Fibroblast of villous mesenchyme (primary cell): ENCODE data around the gene SLC8A1. TPM values are rescaled to one million over a fixed set of nuclear protein-coding genes. Genes with fewer than 3 reads are reported as not detected.

Experiments used
- DNase-seq: peaks from one replicate; pipeline ENCODE4 v3.0.0-alpha.2; 2010; ENCODE audit warnings: low read depth
- H3K4me3 ChIP-seq: 2 replicates; pipeline ENCODE4 v1.5.1; 2011; ENCODE audit warnings: low read depth, mild to moderate bottlenecking, low read length
- total RNA-seq: library from RNA; depleted of rRNA; stranded (reverse); fragments of >200 nt; gene quantifications from 2 replicates; pipeline ENCODE4 v1.2.3, GENCODE V29; 2012
- TF ChIP-seq, protein P1 (sequence below): IDR thresholded peaks from 2 replicates; pipeline ENCODE4 v1.5.1; 2012; ENCODE audit warnings: low read depth, mild to moderate bottlenecking, low read length; ENCODE audit not compliant: insufficient read depth

Gene SLC8A1
- total RNA-seq, 1 donor: 98.9 TPM

GRCh38 chr2:40115348-40115747 is 336.5 kb downstream of the SLC8A1 start:
- TF ChIP-seq, protein P1, sequence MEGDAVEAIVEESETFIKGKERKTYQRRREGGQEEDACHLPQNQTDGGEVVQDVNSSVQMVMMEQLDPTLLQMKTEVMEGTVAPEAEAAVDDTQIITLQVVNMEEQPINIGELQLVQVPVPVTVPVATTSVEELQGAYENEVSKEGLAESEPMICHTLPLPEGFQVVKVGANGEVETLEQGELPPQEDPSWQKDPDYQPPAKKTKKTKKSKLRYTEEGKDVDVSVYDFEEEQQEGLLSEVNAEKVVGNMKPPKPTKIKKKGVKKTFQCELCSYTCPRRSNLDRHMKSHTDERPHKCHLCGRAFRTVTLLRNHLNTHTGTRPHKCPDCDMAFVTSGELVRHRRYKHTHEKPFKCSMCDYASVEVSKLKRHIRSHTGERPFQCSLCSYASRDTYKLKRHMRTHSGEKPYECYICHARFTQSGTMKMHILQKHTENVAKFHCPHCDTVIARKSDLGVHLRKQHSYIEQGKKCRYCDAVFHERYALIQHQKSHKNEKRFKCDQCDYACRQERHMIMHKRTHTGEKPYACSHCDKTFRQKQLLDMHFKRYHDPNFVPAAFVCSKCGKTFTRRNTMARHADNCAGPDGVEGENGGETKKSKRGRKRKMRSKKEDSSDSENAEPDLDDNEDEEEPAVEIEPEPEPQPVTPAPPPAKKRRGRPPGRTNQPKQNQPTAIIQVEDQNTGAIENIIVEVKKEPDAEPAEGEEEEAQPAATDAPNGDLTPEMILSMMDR: no peak
- no peak for DNase-seq
- no peak overlapping the region for H3K4me3 ChIP-seq

GRCh38 chr2:40113997-40114396 is 337.9 kb downstream of the SLC8A1 start:
- DNase-seq: no peak
- TF ChIP-seq, protein P1: no peak
- no peak overlapping the region for H3K4me3 ChIP-seq

DNA sequence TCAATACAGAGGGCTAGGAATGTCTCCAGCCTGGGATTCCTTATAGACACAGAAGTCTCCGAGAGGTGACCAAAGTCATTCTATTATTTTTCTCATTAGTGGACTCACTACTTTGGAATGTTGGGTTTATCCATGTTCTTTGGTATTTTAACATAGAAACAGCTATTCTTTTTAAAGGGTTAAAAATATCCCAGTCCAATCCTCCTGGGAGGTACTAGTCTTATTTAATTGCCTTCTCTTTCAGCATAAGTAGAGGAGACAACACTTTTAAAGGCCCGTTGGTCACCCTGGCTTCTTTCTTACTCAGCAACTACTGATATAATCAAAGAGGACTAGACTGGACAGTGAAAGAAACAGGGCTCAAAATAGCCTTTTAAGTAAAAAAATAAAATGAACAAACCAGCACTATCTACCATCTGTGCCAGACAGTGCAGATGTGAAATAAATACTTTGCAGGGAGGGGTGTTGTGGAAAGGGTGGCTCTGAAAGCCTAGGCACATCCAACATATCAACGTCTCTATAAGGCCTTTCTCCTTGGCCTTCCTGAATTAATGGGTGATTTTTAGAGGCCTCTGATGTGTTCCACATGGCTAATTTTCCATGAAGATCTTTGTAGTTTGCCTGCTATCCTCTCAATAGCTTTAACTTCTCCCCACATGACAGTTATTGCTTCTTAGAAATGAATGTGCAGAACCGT is 338.5 kb downstream of the SLC8A1 start:
- H3K4me3 ChIP-seq: no peak overlapping the region
- TF ChIP-seq, protein P1: no peak
- no peak for DNase-seq

DNA sequence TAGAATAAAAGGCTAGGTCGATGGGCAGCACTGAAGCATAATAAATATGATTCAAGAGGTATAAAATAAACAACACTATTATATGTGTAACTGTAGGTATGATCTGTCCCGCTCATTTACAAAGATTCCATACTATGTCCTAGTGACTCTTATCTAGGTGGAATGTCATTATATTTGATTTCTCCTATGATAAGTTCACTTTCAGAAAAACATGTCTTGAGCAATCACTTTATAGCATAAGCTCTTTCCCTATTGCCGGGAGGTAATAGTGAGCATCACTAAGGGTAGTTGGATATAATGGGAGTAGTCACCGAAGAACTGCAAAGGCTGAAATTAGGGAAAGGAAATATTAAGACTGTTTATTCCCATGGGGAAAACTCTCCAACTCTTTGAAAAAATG is 342.5 kb downstream of the SLC8A1 start:
- H3K4me3 ChIP-seq: no peak overlapping the region
- TF ChIP-seq, protein P1: no peak
- DNase-seq: no peak

- H3K4me3 ChIP-seq: no peak overlapping the region
- TF ChIP-seq, protein P1: no peak
- no peak for DNase-seq
Observed at GRCh38 chr2:40108851-40109250, 343.0 kb downstream of the SLC8A1 start.

- TF ChIP-seq, protein P1: no peak
- H3K4me3 ChIP-seq: no peak overlapping the region
- DNase-seq: no peak
Observed at GRCh38 chr2:40106061-40106460, 345.8 kb downstream of the SLC8A1 start.

DNA sequence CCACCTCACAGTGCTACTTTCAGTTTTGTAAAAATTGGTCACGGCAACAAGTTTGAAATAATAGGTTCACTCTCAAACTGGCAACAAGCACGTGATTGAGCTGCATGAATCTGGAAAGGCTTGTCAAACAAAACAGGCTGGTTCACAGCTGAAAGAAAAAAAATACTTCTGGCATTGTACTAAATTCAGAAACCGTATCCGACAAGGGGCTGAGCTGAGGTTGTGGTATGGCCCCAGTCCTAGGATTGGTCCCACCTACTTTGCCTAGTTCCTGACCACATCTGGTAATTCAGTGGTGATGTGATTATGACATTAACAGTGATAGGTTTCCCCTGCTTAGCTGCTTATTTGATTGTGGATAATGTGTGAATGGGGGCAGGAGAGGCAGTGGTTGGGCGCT is 346.3 kb downstream of the SLC8A1 start:
- no peak overlapping the region for H3K4me3 ChIP-seq
- TF ChIP-seq, protein P1: no peak
- DNase-seq: no peak
